GM18870 (cell line): ENCODE results near the gene REC114.
"Not testable (repeated sequence)": the region's sequence is repeated elsewhere in the genome, so short reads cannot be mapped to it uniquely, and the experiment has no call there.

Source experiments
- ATAC-seq: cut with Tn5 transposase; IDR thresholded peaks from one replicate; pipeline ENCODE4 v1.9.1; 2021; ENCODE audit warnings: moderate library complexity; ENCODE audit not compliant: unreplicated experiment

REC114 gene, protein sequence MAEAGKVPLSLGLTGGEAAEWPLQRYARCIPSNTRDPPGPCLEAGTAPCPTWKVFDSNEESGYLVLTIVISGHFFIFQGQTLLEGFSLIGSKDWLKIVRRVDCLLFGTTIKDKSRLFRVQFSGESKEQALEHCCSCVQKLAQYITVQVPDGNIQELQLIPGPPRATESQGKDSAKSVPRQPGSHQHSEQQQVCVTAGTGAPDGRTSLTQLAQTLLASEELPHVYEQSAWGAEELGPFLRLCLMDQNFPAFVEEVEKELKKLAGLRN

DNA sequence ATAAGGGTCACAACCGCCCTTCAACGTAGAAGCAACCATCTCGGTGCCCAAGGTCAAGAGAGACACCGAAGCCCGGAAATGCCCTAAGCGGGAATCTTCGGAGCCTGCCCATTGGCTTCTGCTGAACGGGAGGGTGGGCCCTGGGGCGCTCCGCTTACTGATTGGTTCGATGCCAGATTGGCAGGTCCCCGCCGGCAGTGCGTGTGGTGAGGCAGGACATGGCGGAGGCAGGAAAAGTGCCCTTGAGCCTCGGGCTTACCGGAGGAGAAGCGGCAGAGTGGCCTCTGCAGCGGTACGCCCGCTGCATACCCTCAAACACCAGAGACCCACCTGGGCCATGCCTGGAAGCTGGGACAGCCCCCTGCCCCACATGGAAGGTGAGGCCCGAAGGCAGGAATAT is at the start of gene REC114:
TSS of gene REC114 (plus strand) at position 197 of the 400 bp plus-strand sequence. CDS start at position 219, 22 bp downstream.
- ATAC-seq = no peak

DNA sequence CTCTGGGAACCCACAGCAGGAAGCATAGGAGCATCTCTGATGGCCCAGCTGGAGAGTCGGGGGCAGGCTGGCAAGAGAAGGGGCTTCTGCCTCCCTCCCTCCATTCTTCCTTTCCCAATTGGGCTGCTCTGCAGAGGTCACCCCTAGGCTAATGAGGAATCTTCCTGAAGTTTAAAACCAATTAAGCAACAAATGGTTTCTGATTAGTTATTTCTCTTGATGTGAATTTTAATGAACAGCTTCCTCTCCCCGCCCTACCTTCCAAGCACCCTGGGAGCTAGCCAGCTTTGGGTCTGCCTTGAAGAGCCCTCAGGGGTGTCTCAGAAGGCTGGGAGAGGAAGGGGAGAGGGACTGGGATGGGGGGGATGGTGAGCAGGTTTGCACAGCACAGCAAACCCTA is 49.6 kb upstream of the REC114 start:
- no peak for ATAC-seq

DNA sequence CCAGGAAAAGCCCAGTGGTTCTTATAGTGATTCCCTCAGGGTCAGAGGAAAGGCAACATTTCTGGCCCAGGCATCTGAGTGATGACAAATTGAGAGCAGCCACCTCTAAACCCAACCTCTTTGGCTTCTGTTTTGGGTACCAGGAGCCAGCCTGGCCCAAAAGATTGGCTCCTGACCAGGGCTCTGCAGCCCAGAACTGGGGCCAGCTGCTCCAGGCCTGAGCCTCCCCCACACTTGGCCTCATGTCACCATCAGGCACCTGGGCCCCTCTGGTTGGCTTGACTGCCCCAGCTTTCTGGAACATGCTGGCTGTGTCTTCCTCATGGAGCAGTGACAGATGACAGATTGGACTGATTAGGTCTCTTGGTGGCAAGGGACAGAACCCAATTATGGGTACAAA is 48.2 kb upstream of the REC114 start:
- ATAC-seq = no peak

DNA sequence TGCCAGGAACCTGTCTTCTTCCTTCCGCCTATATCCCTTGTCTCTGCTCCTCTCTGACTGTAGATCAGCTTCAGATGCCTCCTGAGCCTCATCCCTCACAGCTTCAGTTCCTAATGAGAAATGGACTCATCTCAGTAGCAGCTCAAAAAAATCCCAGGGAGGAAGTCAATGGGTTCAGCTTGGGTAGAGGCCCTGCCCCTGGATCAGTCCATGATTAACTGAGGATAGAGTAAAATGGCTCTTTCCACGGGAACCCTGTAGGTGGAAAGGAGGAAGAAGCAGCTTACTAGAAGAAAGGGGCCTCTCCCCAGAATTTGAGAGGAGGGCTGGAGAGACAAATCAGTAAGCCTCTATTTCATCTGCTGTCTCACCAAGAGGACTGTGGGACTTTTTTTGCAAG is 47.3 kb upstream of the REC114 start:
- no peak for ATAC-seq

DNA sequence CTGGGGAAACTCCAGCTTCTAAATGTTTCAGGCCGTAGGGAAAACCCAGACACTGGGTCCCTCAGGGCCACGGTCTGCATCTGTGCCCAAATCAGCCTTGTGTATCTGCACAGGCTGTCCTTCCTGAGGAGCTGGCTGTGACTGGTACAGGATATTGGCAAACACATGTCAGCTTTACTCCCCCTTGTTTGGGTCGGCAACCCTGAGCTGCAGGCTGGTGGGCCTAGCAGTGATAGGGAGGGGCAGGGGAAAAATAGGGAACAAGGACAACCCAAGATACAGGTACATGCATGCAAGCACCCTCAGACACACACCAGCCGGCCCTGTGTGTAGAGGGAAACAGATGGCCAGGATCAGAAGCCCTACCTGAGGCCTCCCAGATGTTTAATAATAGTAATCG is 45.5 kb upstream of the REC114 start:
- no peak for ATAC-seq

DNA sequence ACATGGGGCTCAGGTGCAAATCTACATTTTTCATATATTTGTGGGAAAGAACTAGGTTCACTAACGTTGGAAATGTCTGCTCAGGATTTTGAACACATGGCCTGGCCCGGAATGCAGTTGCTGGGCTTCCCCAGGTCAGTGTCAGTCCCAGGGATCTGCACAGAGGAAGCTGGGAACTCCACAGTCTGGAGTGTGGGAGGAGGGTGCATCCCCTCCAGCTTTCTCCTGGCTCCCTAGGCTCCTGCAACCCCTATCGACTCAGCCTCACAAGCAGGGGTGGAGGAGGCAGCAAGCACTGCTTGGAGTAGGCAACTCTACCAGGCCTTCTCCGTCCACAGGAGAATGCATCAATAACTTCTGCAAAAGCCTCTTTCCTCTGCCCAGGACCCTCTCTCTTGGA is 44.1 kb upstream of the REC114 start:
- no peak for ATAC-seq

DNA sequence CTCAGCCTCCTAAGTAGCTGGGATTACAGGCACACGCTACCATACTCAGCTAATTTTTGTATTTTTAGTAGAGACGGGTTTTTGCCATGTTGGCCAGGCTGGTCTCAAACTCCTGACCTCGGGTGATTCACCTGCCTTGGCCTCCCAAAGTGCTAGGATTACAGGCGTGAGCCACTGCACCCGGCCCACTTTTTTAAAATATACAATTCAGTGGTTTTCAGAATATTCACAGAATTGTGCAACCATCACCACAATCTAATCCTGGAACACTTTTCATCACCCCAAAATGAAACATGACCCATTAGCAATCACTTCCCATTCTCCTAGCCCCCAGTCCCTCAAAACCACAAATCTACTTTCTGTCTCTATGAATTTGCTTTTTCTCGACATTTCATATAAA is 42.7 kb upstream of the REC114 start:
- not testable (repeated sequence) for ATAC-seq

DNA sequence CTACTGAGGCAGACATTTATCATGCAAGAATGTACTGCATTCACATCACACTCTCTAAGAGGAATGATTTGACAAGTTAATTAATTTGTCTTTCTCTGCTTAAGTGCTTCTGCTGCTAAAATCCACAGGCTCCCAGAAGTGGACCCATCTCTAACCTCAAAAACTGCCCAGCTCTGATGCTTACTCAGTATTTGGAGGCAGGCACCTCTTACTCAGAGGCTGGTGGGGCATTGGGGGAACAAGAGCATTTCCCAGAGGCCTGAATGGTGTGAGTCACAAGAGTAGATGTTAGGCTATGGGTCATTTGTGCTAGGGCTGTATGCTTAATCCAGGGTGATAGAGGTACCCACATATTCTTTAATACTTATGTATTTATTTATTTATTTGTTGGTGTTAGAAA is 39.8 kb upstream of the REC114 start:
- no peak for ATAC-seq

DNA sequence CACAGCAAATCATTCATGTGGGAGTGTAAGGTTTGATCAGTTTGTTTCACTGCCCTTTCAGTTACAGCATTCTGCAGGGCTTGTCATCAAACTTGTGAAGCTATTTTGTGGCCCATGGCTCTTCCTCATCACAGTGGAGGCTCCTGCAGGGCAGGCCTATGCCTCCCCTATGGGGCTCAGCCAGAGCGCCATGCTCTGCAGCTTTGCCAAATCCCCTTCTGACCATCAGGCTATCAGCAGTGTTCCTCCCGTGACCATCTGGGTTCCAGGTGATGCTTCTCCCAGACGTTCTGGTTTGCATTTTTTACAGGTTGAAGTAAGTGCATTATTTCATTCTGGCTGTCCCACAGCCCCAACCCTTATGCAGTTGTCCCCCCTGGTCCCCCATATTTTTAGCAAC is 28.1 kb upstream of the REC114 start:
- no peak for ATAC-seq

DNA sequence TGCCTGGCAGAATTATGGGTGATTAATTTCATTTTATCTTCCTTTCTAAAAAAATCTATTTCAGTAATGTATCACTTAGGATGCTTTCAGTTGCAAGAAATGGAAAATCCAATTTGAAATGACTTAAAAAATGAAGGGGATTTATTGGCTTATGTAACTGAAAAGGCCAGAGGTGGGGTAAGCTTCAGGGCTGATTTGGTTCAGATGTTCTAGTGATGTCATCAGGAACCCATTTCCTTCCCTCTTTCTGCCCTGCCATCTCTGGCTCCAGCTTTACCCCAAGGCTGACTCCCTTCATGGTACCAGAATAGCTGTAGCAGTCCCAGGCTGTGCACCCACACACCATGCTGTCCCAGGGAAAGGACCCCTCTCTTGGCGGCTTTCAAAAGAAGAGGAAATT is 18.5 kb upstream of the REC114 start:
- no peak for ATAC-seq

DNA sequence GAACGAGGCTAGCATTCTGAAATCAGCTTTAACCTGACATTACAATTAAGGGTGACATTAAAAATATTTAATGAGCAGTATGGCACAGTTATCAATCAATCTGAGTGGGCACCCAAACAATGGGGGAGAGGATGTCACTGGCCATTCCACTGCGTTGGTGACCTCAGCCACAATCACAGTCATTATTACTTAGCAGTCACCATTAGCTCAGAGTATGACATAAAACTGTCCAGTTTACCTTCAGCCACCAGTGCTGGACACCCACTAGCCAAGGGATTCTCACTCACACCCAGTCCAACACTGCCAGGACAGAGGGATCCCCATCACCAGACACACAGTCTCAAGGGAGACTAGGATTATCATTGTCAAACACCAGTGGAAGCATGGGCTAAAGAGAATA is 17.5 kb upstream of the REC114 start:
- ATAC-seq = no peak

DNA sequence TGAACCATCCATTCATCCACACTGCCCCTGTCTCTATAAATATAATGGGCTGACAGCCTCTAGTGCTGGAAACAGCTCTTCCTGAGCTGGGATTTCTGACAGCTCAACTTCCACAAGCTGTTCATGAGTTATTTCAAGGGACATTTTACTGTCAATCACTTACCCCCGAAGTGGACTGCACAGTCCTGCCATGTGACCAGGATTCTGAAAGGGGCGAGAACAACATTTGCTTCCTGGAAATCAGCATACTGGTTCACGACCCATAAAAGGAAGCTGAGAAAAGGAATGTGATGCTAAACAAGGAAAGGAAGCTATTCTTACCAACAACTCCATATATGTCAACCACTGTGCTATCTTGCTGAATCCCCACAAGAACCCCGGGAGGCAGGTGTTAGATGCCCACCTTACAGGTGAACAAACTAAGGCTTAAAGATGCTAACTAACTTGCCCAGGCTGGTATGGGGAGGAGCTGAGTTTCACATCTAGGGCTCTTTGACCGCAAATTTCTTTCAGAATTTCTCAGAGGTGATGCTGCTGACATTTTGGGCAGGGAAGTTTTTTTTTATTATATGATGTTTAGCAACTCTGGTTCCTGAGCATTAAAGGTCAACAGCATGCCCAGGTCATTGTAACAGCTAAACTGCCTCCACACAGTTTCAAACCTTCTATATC is 16.5 kb upstream of the REC114 start:
- no peak for ATAC-seq

DNA sequence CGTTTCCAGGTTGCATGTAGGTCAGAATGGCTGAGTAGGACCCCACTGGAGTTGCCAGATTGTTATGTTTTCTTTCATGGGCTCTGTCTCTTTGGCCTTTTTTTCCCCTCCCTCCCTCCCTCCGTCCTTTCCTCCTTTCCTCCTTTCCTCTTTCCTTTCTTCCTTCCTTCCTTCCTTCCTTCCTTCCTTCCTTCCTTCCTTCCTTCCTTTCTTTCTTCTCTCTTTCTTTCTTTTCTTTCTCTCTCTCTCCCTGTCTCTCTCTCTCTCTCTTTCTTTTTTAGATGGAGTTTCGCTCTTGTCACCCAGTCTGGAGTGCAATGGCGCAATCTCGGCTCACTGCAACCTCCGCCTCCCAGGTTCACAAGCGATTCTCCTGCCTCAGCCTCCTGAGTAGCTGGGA is 11.6 kb upstream of the REC114 start:
- not testable (repeated sequence) for ATAC-seq

DNA sequence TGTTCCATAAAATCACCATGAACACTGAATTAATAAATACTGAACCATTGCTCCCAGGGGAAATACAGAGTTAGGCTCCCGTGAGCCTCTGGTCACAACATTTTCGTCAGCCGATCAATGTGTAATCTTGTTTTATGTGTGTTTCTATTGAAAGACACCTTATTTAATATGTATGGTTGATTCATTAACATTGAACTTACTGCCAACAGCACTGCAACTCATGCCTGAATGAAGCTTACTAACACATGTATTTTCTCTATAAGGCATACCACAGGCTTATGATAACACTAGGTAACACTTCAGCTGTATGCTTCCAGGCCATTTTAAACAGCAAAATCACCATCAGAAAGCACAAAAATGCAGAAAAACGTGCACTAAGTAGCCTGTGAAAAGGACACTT is 9.1 kb upstream of the REC114 start:
- no peak for ATAC-seq

DNA sequence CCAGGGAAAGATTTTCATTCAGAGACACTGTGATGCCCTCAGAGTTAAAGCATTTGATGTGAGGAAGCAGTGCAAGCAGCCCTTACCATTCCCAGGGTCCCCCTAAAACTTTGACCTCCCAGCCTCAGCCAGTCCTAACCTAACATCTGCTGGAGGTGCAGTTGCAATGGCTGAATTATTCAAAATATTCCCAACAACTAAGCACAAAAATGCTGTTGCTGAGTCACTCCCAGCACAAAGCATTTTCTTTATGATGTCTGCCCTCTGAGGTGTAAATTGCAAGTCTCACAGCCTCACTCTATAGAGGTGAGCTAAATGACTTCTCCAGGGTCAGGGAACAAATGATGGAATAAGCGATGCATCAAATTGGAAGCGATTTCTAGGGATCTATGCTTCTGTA is 6.4 kb upstream of the REC114 start:
- ATAC-seq = no peak

DNA sequence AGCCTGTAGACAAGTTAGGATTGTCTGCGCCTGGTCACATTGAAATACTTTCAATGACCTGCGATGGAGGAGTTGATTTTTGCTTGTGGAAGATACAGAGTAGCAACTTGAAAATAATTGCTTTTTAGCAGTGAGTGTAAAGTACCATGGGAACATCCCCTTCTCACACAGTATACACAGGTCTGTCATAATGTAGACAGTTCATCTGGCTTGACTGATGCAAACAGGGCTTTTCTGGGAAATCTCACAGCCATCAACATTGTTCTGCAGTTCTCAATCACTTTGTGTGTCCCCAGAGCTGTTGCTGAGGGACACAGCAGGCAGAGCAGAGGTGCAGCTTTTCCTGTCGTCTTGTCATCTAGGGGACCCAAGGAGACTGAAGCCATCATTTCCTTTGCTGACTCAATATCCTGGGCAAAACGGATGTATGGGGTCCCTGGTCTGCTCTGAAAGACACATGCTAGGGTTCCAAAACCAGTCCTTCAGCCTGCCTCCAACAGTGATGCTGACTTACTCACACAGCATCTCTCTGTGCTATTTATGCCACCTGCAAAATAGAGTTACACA is 5.3 kb upstream of the REC114 start:
- no peak for ATAC-seq

DNA sequence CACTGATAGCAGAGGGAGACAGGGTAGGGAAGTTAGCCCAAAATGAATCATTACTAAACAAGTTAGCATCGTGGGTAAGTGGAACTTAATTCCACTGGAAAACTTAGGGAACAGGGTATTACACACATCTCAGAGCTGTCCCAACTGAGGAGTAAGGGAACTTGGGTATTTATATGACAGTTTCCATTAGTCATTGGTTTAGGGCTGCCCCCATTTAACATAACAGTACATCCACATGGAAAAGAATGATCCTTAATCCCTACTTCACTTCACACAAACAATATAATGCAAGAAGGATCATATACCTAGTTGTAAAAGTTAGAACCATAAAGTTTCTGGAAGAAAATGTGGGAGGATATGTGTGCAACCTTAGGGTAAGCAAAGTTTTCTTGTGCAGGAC is 4.3 kb upstream of the REC114 start:
- ATAC-seq = no peak

DNA sequence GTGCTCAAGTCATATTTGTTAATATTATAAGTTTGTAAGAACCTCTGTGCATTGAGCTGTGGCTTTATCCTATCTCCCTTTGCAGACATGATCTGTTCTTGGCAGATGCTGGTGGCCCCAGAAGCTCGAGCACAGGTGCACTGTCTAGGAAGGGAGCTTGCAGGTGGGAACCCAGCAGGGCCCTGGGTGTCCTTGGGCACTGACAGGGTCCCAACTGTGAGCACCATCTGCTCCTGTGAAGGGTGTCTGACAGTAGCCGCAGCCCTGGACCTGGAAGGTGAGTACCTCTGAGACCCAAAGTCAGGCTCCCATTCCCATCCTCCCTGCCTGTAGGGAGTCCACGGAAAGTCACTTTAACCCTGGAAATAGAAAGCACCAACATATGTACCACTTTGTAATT is 2.4 kb upstream of the REC114 start:
- no peak for ATAC-seq

DNA sequence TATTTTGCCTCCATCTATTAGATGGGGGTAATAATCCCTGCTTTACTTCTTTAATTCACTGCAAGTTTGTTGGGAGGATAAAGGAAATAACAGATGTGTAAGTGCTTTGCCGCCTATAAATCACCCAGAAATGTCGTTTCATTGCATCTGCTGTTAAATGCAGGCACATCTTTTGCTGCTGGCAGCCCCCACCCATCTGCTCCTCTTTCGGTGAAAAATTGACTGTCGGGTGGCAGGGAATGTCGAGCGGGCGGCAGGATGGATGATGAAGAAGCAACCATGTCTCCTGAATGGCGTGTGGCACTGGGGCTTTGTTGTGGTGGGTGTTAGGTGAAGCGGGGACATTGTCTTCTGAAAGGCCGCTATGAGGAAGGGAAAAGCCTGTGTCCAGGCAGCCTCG is 543 bp upstream of the REC114 start:
- no peak for ATAC-seq

DNA sequence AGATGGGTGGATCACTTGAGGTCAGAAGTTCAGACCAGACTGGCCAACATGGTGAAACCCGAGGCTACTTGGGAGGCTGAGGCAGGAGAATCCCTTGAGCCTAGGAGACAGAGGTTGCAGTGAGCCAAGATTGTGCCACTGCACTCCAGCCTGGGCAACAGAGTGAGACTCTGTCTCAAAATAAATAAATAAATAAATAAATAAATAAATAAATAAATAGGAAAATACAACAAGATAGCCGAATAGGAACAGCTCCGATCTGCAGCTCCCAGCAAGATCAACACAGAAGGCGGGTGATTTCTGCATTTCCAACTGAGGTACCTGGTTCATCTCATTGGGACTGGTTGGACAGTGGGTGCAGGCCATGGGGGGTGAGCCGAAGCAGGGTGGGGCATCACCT is 4.5 kb downstream of the REC114 start:
- not testable (repeated sequence) for ATAC-seq

DNA sequence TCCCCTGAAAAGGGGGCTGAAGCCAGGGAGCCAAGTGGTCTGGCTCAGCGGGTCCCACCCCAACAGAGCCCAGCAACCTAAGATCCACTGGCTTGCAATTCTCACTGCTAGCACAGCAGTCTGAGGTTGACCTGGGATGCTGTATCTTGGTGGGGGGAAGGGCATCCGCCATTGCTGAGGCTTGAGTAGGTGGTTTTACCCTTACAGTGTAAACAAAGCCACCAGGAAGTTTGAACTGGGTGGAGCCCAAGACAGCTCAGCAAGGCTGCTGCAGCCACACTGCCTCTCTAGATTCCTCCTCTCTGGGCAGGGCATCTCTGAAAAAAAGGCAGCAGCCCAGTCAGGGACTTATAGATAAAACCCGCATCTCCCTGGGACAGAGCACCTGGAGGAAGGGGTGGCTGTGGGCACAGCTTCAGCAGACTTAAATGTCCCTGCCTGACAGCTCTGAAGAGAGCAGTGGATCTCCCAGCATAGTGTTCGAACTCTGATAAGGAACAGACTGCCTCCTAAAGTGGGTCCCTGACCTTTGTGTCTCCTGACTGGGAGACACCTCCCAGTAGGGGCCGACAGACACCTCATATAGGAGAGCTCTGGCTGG is 5.3 kb downstream of the REC114 start:
- ATAC-seq = not testable (repeated sequence)

DNA sequence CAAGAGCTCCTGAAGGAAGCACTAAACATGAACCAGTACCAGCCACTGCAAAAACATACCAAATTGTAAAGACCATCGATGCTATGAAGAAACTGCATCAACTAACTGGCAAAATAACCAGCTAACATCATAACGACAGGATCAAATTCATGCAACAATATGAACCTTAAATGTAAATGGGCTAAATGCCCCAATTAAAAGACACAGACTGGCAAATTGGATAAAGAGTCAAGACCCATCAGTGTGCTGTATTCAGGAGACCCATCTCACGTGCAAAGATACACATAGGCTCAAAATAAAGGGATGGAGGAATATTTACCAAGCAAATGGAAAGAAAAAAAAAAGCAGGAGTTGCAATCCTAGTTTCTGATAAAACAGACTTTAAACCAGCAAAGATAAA is 7.0 kb downstream of the REC114 start:
- ATAC-seq = not testable (repeated sequence)
